Bronchial epithelial cell (primary cell): ENCODE data around the gene UBXN1. TPM values are rescaled to one million over a fixed set of nuclear protein-coding genes. Genes with fewer than 3 reads are reported as not detected.

Experiments
- DNase-seq: peaks from one replicate; pipeline ENCODE4 v3.0.0-alpha.2; 2010; ENCODE audit warnings: low read depth
- FAIRE-seq: peaks from 2 replicates; lab custom pipeline; 2011; peaks lifted over from hg19 to GRCh38; lab: Jason Lieb, UNC
- H3K27me3 ChIP-seq: 2 replicates; pipeline ENCODE4 v1.5.1; 2011; ENCODE audit warnings: low read length; ENCODE audit not compliant: control insufficient read depth, insufficient read depth
- H3K36me3 ChIP-seq: 2 replicates; pipeline ENCODE4 v1.5.1; 2011; ENCODE audit warnings: low read length; ENCODE audit not compliant: control insufficient read depth, insufficient read depth
- H3K4me3 ChIP-seq: 2 replicates; pipeline ENCODE4 v1.5.1; 2011; ENCODE audit warnings: mild to moderate bottlenecking, low read depth, low read length, control low read depth
- total RNA-seq: library from RNA; depleted of rRNA; stranded (reverse); fragments of >200 nt; gene quantifications from 2 replicates; pipeline ENCODE4 v1.2.1, GENCODE V29; 2014
- TF ChIP-seq, protein P1 (sequence below): IDR thresholded peaks from 2 replicates; pipeline ENCODE4 v1.5.1; 2011; ENCODE audit warnings: mild to moderate bottlenecking, moderate library complexity, low read length, control low read depth, inconsistent platforms; ENCODE audit not compliant: insufficient read depth, severe bottlenecking

UBXN1 gene
- total RNA-seq, 1 donor from 2014 or later, result 176 TPM

DNA sequence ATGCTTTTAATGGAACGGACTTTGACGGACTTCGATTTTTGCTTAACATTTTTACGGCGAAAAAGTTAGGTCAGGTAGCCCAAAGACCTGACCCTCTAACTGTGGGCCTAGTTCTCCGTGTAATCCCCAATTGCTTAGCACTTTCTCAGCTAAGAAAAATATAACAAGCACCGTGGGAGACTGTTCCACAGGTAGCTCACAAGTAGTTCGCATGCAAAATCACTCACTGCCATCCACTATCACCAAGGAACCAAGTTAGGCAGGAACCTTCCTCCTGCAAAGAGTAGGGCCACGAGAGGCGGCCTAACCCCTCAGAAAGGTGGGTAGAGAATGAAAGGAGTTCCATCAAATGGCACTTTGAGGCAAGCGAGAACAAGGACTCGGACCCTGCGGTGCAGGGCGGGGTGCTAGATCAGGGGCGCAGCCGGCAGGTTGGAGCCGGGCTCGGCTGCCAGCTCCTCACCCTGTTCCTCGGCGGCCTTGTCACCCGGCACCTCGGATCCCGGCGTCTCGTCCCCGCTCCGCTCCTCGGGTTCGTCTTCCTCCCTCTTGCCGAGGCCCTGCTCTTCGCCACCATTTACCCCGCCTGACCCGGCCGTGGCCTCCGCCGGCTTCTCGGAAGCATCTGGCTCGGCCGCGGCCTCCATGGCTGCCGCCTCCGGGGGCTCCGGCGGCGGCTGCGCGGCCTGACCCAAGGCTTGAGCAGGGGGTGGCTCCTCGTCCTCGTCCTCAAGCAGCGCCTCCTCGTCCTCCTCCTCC lies 47.5 kb upstream of the UBXN1 start:
- DNase-seq, result no peak
- Histone ChIP-seq H3K27me3 (no peaks in the 10 kb centered on the region), H3K4me3 (peak overlapping the region; percentile 92), H3K36me3 (peaks cover 19% of the 10 kb centered on the region)
- TF ChIP-seq, protein P1, sequence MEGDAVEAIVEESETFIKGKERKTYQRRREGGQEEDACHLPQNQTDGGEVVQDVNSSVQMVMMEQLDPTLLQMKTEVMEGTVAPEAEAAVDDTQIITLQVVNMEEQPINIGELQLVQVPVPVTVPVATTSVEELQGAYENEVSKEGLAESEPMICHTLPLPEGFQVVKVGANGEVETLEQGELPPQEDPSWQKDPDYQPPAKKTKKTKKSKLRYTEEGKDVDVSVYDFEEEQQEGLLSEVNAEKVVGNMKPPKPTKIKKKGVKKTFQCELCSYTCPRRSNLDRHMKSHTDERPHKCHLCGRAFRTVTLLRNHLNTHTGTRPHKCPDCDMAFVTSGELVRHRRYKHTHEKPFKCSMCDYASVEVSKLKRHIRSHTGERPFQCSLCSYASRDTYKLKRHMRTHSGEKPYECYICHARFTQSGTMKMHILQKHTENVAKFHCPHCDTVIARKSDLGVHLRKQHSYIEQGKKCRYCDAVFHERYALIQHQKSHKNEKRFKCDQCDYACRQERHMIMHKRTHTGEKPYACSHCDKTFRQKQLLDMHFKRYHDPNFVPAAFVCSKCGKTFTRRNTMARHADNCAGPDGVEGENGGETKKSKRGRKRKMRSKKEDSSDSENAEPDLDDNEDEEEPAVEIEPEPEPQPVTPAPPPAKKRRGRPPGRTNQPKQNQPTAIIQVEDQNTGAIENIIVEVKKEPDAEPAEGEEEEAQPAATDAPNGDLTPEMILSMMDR, result no peak
- no peak for FAIRE-seq

DNA sequence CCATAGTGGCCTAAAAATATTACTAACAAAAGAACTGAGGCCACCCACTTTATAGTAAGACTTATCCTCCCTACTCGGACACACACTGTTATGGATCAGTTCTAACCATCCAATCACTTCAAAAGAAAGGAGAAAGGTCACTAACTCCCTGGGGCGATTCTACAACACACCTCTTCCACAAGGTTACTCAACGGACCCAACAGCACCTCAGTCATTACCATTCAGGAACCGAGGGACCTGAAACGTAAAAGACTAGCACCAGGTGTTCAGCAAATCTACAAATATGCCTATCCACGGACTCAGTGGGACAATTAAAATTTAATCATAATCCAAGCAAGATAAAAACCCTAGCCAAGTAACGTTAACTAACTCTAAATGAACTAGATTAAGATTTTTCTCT lies 46.8 kb upstream of the UBXN1 start:
- peak; percentile 35 for DNase-seq
- peaks cover 24% of the 10 kb centered on the region for H3K36me3 ChIP-seq

DNA sequence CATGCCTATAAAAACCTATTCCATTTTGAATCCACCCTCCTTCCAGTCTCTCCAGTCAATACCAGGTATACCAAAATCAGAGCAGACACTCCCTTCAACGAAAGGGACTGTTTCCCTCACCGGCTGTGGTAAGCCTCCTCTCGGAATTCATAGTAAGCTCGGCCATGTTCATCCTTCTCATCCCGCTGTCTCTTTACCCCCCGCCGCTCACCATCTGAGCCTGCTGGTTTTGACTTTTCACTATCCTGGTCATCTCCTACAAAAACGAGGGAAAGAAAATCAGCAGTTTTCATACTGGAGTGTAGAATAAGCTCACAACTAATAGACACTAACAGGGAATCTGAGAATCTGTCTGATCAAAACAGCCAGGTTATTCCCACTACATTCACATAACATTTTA lies 45.3 kb upstream of the UBXN1 start:
- DNase-seq (no peak), FAIRE-seq (no peak)
- H3K36me3 ChIP-seq, result peaks cover 33% of the 10 kb centered on the region
- TF ChIP-seq, protein P1, result no peak
- no peaks in the 10 kb centered on the region for H3K27me3 ChIP-seq
- no peak overlapping the region for H3K4me3 ChIP-seq

More for the DNA sequence above, 46.8 kb upstream of the UBXN1 start:
- TF ChIP-seq, protein P1, result no peak
- FAIRE-seq, result no peak
- peak overlapping the region; percentile 92 for H3K4me3 ChIP-seq
- H3K27me3 ChIP-seq, result no peaks in the 10 kb centered on the region

DNA sequence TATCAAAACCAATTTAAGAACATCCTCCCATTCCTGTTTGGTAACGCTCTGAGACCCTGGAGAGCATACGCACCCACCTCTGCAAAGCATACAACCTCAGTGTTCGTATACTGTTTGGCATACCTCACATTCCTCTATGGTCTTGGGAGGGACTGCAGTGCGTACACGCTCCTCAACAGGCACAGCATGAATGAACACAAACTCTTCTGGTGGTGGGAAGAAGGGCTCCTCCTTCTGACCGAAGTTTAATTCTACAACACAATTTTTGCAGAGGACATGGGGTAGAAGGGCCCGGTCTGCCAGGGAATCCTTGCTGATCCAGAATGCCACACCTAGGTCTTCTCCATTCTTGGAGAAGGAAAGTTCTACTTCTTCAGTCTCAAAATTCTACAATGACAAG lies 43.1 kb upstream of the UBXN1 start:
- Histone ChIP-seq H3K36me3 (peaks cover 40% of the 10 kb centered on the region), H3K27me3 (no peaks in the 10 kb centered on the region), H3K4me3 (no peak overlapping the region)
- DNase-seq, result no peak
- FAIRE-seq, result no peak
- TF ChIP-seq, protein P1, result no peak

DNA sequence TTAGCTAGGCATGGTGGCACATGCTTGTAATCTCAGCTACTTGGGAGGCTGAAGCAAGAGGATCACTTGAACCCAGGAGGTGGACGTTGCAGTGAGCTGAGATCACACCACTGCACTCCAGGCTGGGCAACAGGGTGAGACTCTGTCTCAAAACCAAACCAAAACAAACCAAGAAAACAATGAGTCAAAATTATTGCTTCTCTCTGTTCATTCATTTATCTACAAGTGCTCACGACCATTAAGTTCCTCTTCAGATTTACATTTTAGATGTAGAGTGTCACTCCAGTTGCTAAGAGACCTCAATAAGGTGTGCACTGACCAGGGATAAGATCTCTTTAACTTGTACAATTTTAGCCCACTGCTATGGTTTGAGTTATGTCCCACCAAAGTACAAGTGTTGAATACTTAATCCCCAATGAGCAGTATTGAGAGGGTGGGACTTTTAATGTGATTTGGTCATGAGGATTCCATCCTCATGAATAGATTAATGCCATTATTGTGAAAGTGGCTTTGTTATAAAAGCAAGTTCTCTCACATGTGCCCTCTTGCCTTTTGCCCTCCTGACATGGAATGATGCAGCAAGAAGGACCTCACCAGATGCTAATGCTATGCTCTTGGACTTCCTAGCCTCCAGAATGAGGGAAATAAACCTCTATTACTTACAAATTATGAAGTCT lies 40.6 kb upstream of the UBXN1 start:
- no peak for DNase-seq
- TF ChIP-seq, protein P1, result no peak
- Histone ChIP-seq H3K27me3 (no peaks in the 10 kb centered on the region), H3K36me3 (peaks cover 55% of the 10 kb centered on the region), H3K4me3 (no peak overlapping the region)
- no peak for FAIRE-seq
